Osteoblast (primary cell): ENCODE measurements around the gene INO80D. TPM values are rescaled to one million over a fixed set of nuclear protein-coding genes. Genes with fewer than 3 reads are reported as not detected.

Experiments
- DNase-seq: peaks from one replicate; pipeline ENCODE4 v3.0.0; 2011; ENCODE audit warnings: low spot score, mixed read lengths; ENCODE audit not compliant: insufficient read length; ENCODE audit errors: missing footprints
- H2AFZ ChIP-seq: 2 replicates; pipeline ENCODE4 v1.6.0; 2011; ENCODE audit warnings: mild to moderate bottlenecking, low read length
- H3K27ac ChIP-seq: 2 replicates; pipeline ENCODE4 v1.5.1; 2011; ENCODE audit warnings: mild to moderate bottlenecking, low read depth, low read length, moderate library complexity
- H3K27me3 ChIP-seq: 2 replicates; pipeline ENCODE4 v1.6.0; 2012; ENCODE audit warnings: mild to moderate bottlenecking, control low read depth, inconsistent platforms, low read length, moderate library complexity; ENCODE audit not compliant: insufficient read depth
- H3K36me3 ChIP-seq: 2 replicates; pipeline ENCODE4 v1.5.1; 2011; ENCODE audit warnings: mild to moderate bottlenecking, low read length, control low read depth, moderate library complexity; ENCODE audit not compliant: insufficient read depth
- H3K4me1 ChIP-seq: 2 replicates; pipeline ENCODE4 v1.5.1; 2011; ENCODE audit warnings: mild to moderate bottlenecking, low read length, control low read depth, moderate library complexity; ENCODE audit not compliant: insufficient read depth
- H3K4me2 ChIP-seq: 2 replicates; pipeline ENCODE4 v1.6.0; 2011; ENCODE audit warnings: mild to moderate bottlenecking, low read length; ENCODE audit not compliant: insufficient read depth
- H3K4me3 ChIP-seq: fragments of 200-600 bp; sonication (generic); 3 replicates; pipeline ENCODE4 v1.5.1; 2012; ENCODE audit warnings: mild to moderate bottlenecking, low read length, inconsistent platforms; ENCODE audit not compliant: insufficient read depth
- H3K79me2 ChIP-seq: 2 replicates; pipeline ENCODE4 v1.6.0; 2012; ENCODE audit warnings: mild to moderate bottlenecking, low read length, control low read depth, inconsistent platforms; ENCODE audit not compliant: insufficient read depth
- H3K9me3 ChIP-seq: 2 replicates; pipeline ENCODE4 v1.5.1; 2011; ENCODE audit warnings: low read depth, low read length, control low read depth
- H4K20me1 ChIP-seq: 2 replicates; pipeline ENCODE4 v1.6.0; 2012; ENCODE audit warnings: mild to moderate bottlenecking, low read length, control low read depth; ENCODE audit not compliant: insufficient read depth
- total RNA-seq: library from RNA; depleted of rRNA; stranded (reverse); fragments of >200 nt; gene quantifications from 2 replicates; pipeline ENCODE4 v1.2.3, GENCODE V29; 2012
- TF ChIP-seq, protein P1 (sequence below): IDR thresholded peaks from 2 replicates; pipeline ENCODE4 v1.5.1; 2011; ENCODE audit warnings: mild to moderate bottlenecking, low read depth, low read length, moderate library complexity; ENCODE audit errors: extremely low read depth

INO80D gene
- total RNA-seq, 1 donor: 9.0 TPM

DNA sequence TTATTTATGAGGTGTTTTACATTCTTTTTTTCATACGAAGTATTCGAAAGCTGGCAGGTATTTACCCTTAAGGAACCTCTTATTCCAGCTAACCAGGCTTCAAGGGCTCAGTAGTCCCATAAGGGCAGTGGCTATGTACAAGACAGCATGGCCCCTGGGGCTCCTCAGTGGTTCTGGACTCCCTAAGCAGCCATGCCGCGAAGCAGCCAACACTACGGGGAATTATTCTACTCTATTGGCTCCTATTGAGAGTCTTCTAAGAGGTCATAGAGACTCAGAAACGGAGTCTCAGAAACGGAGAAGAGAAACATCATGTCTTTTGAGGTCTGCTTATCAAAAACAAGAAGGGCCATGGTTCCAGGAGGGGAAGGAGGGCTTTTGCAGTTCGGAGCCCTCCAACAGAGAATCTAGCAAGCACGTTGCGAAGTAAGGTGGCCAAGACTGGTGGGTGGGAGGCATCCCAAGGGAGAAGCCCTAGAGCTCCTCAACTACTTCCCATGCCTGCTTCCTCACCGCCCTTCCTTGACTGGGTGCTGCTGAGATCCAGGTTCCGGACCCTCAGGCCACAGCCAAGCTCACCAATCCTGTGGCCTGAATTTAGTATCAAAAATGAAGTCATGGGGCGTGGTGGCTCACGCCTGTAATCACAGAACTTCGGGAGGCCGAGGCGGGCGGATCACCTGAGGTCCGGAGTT is 109.7 kb downstream of the INO80D start:
- no peak overlapping the region for H3K4me3 ChIP-seq
- H3K79me2 ChIP-seq: no peaks in the 10 kb centered on the region
- DNase-seq: no peak
- H3K27me3 ChIP-seq: no peaks in the 10 kb centered on the region
- H3K36me3 ChIP-seq: no peaks in the 10 kb centered on the region
- H2AFZ ChIP-seq: no peak overlapping the region
- no peaks in the 10 kb centered on the region for H4K20me1 ChIP-seq
- H3K4me2 ChIP-seq: no peak overlapping the region
- no peak overlapping the region for H3K27ac ChIP-seq
- TF ChIP-seq, protein P1, sequence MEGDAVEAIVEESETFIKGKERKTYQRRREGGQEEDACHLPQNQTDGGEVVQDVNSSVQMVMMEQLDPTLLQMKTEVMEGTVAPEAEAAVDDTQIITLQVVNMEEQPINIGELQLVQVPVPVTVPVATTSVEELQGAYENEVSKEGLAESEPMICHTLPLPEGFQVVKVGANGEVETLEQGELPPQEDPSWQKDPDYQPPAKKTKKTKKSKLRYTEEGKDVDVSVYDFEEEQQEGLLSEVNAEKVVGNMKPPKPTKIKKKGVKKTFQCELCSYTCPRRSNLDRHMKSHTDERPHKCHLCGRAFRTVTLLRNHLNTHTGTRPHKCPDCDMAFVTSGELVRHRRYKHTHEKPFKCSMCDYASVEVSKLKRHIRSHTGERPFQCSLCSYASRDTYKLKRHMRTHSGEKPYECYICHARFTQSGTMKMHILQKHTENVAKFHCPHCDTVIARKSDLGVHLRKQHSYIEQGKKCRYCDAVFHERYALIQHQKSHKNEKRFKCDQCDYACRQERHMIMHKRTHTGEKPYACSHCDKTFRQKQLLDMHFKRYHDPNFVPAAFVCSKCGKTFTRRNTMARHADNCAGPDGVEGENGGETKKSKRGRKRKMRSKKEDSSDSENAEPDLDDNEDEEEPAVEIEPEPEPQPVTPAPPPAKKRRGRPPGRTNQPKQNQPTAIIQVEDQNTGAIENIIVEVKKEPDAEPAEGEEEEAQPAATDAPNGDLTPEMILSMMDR: no peak
- no peaks in the 10 kb centered on the region for H3K4me1 ChIP-seq
- no peaks in the 10 kb centered on the region for H3K9me3 ChIP-seq

DNA sequence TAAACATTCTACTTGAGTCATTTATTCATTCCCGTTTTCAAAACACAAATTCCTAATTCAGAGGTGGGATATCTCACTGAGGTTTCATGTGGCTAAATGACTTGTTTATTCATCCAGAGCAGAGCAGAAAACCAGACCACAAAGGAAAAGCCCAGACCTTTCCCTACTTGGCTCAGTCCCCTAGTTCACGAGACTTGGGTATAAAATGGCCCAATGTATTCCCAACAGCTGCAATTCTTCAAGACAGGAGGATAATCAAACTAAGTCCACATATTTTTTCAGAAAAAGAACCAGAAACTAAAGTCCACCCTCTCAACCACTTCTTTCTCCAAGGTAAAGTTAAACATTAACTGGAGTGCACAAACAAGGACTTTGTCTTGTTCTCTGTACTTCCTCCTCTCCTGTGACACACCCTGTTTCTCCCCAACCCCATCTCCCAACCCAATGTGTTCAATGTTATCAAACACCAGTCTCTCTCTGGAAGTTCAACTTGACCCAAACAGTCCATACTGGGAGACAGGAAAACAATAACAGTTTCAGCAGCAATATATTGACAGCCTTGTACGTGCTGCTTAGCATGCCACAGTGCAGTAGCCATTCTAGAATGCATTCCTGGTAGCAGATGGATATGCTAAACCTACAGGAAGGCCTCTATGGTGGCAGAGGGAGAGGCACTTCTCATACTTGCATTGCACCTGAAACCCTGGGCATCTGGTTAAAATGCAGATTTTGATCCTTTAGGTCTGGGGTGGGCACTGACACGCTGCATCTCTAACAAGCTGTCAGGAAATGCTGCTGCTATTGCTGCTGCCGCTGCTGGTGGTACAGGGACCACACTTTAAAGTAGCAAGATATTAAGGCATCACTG is 110.7 kb downstream of the INO80D start:
- Histone ChIP-seq H4K20me1 (no peaks in the 10 kb centered on the region), H3K4me2 (no peak overlapping the region), H3K4me1 (no peaks in the 10 kb centered on the region), H3K36me3 (no peaks in the 10 kb centered on the region), H3K27me3 (no peaks in the 10 kb centered on the region), H3K4me3 (no peak overlapping the region), H3K27ac (no peak overlapping the region), H3K9me3 (no peaks in the 10 kb centered on the region), H3K79me2 (no peaks in the 10 kb centered on the region), H2AFZ (no peak overlapping the region)
- TF ChIP-seq, protein P1: no peak
- peak; percentile 74 for DNase-seq

GRCh38 chr2:205972113-205972512 is 113.9 kb downstream of the INO80D start:
- Histone ChIP-seq H3K9me3 (no peaks in the 10 kb centered on the region), H3K27ac (no peak overlapping the region), H2AFZ (no peak overlapping the region), H3K36me3 (no peaks in the 10 kb centered on the region), H3K4me1 (no peaks in the 10 kb centered on the region), H3K79me2 (no peaks in the 10 kb centered on the region), H4K20me1 (no peaks in the 10 kb centered on the region), H3K27me3 (peaks cover 6% of the 10 kb centered on the region), H3K4me2 (no peak overlapping the region), H3K4me3 (no peak overlapping the region)
- TF ChIP-seq, protein P1: no peak
- no peak for DNase-seq

DNA sequence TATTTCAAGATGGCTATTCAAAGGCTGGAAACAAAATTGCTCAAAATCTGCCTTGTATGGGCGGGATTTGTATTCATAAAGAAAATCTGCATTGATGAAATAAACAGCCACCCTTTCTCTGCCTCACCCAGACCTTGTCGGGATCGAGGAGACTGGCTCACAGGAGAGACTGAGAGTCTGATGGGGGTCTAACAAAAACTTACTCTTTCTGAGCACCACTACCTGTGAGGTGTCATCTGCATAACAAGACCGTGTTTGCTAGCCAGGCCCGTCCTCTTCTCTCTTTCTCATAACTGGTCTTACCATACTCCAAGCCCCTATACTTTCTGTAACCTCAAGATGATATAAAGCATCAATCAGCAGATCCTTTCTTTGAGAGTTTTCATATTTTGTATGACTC is 115.6 kb downstream of the INO80D start:
- H3K9me3 ChIP-seq: no peaks in the 10 kb centered on the region
- H4K20me1 ChIP-seq: no peaks in the 10 kb centered on the region
- no peak overlapping the region for H3K27ac ChIP-seq
- no peak overlapping the region for H2AFZ ChIP-seq
- H3K4me1 ChIP-seq: no peaks in the 10 kb centered on the region
- H3K4me2 ChIP-seq: no peak overlapping the region
- H3K27me3 ChIP-seq: peaks cover 12% of the 10 kb centered on the region
- no peaks in the 10 kb centered on the region for H3K36me3 ChIP-seq
- TF ChIP-seq, protein P1: no peak
- no peaks in the 10 kb centered on the region for H3K79me2 ChIP-seq
- H3K4me3 ChIP-seq: no peak overlapping the region
- DNase-seq: no peak
